Thyroid gland (tissue), 4 donors: Measurements from ENCODE around the gene FBXO40.

ENCODE experiments used
- CTCF ChIP-seq, 6 experiments: fragments of 200-600 bp in 3 of 6; fragments of 450-650 bp in 3 of 6; sonication (generic) in 3 of 6; IDR thresholded peaks; one replicate each; pipeline ENCODE4 v1.5.1; 2016 to 2019; ENCODE audit warnings: antibody characterized with exemption in 6 of 6, mild to moderate bottlenecking in 2 of 6, inconsistent platforms in 1 of 6, moderate library complexity in 1 of 6
- POLR2A ChIP-seq, 2 donors: fragments of 450-650 bp; IDR thresholded peaks; one replicate each; pipeline ENCODE4 v1.6.1; 2017; ENCODE audit warnings: antibody characterized with exemption in 2 of 2, mild to moderate bottlenecking in 2 of 2, moderate library complexity in 1 of 2

- TF ChIP-seq CTCF (IDR thresholded peaks at IDR 0.05) (no peak), POLR2A (IDR thresholded peaks at IDR 0.05) (no peak)
These were observed 33.3 kb downstream of the FBXO40 start for GRCh38 chr3:121626495-121626894.
